K562 (cell line): ENCODE results near the gene C21orf58. TPM values are rescaled to one million over a fixed set of nuclear protein-coding genes. Genes with fewer than 3 reads are reported as not detected.

Source experiments
- ATAC-seq: fragments of 200-7000 bp; cut with Tn5 transposase; 3 replicates; pipeline ENCODE4 v1.9.1; 2020; ENCODE audit warnings: moderate library complexity
- BruUV-seq: library from RNA; stranded (reverse); fragments of 400-500 nt; replicated peaks from 2 replicates; lab custom pipeline; 2021; lab: Mats Ljungman, UMichigan
- CTCF ChIA-PET: fragments of 300-600 bp; formaldehyde crosslinking; extraction: SDS; loops from one replicate; lab custom pipeline; 2021; ENCODE audit warnings: low intra/inter-chr PET ratio; lab: Yijun Ruan, JAX
- POLR2A ChIA-PET: fragments of 300-600, 350-650 bp; sonication (Branson Sonifier 250); formaldehyde crosslinking; extraction: SDS; loops from one replicate; lab custom pipeline; 2021; ENCODE audit warnings: antibody characterized with exemption, inconsistent platforms; lab: Yijun Ruan, JAX
- DNase-seq, 4 experiments: peaks; one replicate each; pipeline versions ENCODE4 v3.0.0 to v3.0.0-alpha.2; 2011 to 2018; ENCODE audit warnings: low spot score in 3 of 4, mixed read lengths in 3 of 4; ENCODE audit errors: extremely low read depth in 1 of 4
- FAIRE-seq: peaks from 2 replicates; lab custom pipeline; 2011; peaks lifted over from hg19 to GRCh38; lab: Jason Lieb, UNC
- H2AFZ ChIP-seq: 2 replicates; pipeline ENCODE4 v1.6.0; 2011; ENCODE audit warnings: low read depth, low read length, control low read depth, inconsistent platforms
- H3K27ac ChIP-seq: fragments of 200-600 bp; 3 replicates; pipeline ENCODE4 v1.8.0; 2011; ENCODE audit warnings: low read depth, mild to moderate bottlenecking, control low read depth, inconsistent platforms, low read length, moderate library complexity, mixed read lengths; ENCODE audit errors: extremely low read depth
- H3K27me3 ChIP-seq, 2 experiments: fragments of 300-600 bp in 1 of 2; 2 replicates in 1 of 2; 3 replicates in 1 of 2; pipeline versions ENCODE4 v1.6.0 to v1.8.0; 2011; ENCODE audit warnings: inconsistent platforms in 2 of 2, low read length in 2 of 2, mild to moderate bottlenecking in 1 of 2, mixed read lengths in 1 of 2, moderate library complexity in 1 of 2; ENCODE audit not compliant: control insufficient read depth in 2 of 2, insufficient read depth in 2 of 2
- H3K36me3 ChIP-seq: fragments of 300-600 bp; 3 replicates; pipeline ENCODE4 v1.8.0; 2011; ENCODE audit warnings: mild to moderate bottlenecking, low read length, inconsistent platforms; ENCODE audit not compliant: control insufficient read depth, insufficient read depth
- H3K4me1 ChIP-seq, 2 experiments: fragments of 200-600 bp in 1 of 2; replicated peaks in 1 of 2; 2 replicates in 1 of 2; 3 replicates in 1 of 2; pipeline versions ENCODE4 v1.5.1 to v1.8.0; 2011; ENCODE audit warnings: inconsistent platforms in 2 of 2, low read length in 2 of 2, mild to moderate bottlenecking in 1 of 2, mixed read lengths in 1 of 2, moderate library complexity in 1 of 2; ENCODE audit not compliant: control insufficient read depth in 2 of 2, insufficient read depth in 2 of 2
- H3K4me2 ChIP-seq: 2 replicates; pipeline ENCODE4 v1.6.1; 2011; ENCODE audit warnings: low read length, control low read depth, inconsistent platforms, mixed read lengths; ENCODE audit not compliant: insufficient read depth
- H3K4me3 ChIP-seq: fragments of 200-600 bp; sonication (generic), shearing (Covaris generic); 2 replicates; pipeline ENCODE4 v1.5.1; 2016; ENCODE audit warnings: control low read depth, inconsistent platforms
- H3K79me2 ChIP-seq: fragments of 200-600 bp; 3 replicates; pipeline ENCODE4 v1.8.0; 2011; ENCODE audit warnings: low read length, inconsistent platforms; ENCODE audit not compliant: control insufficient read depth, insufficient read depth
- H3K9ac ChIP-seq, 2 experiments: 2 replicates each; pipeline versions ENCODE4 v1.6.0 to v1.6.1; 2011; ENCODE audit warnings: low read depth in 2 of 2, low read length in 2 of 2, control low read depth in 1 of 2, inconsistent platforms in 1 of 2, mild to moderate bottlenecking in 1 of 2, mixed read lengths in 1 of 2; ENCODE audit not compliant: insufficient read depth in 1 of 2
- H3K9me1 ChIP-seq: one replicate; pipeline ENCODE4 v1.6.0; 2011; ENCODE audit warnings: inconsistent platforms, mild to moderate bottlenecking, low read length, moderate library complexity; ENCODE audit not compliant: control insufficient read depth, insufficient read depth
- H3K9me3 ChIP-seq: replicated peaks from 2 replicates; pipeline ENCODE4 v1.5.1; 2011; ENCODE audit warnings: low read depth, low read length, inconsistent platforms; ENCODE audit not compliant: control insufficient read depth, insufficient read depth
- H4K20me1 ChIP-seq: replicated peaks from 2 replicates; pipeline ENCODE4 v1.6.1; 2011; ENCODE audit warnings: low read length, inconsistent platforms, mixed read lengths; ENCODE audit not compliant: control insufficient read depth, insufficient read depth
- CREB3 ChIP-seq: fragments of 450-650 bp; conservative IDR thresholded peaks from 2 replicates; pipeline ENCODE4 v1.6.1; 2016; ENCODE audit warnings: missing genetic modification characterization, low read depth, mild to moderate bottlenecking, missing compliant biosample characterization, moderate library complexity
- DNMT1 ChIP-seq: fragments of 450-650 bp; IDR thresholded peaks from 2 replicates; pipeline ENCODE4 v1.6.1; 2016; ENCODE audit warnings: antibody characterized with exemption, mild to moderate bottlenecking
- HDGF ChIP-seq: fragments of 450-650 bp; IDR thresholded peaks from 2 replicates; pipeline ENCODE4 v1.6.1; 2016
- POLR2G ChIP-seq: fragments of 200-400 bp; formaldehyde crosslinking; IDR thresholded peaks from 2 replicates; pipeline ENCODE4 v1.6.1; 2017; ENCODE audit warnings: low read depth, mild to moderate bottlenecking, antibody characterized with exemption, low read length, moderate library complexity
- RBFOX2 ChIP-seq: fragments of 200-400 bp; formaldehyde crosslinking; IDR thresholded peaks from 2 replicates; pipeline ENCODE4 v1.6.1; 2017; ENCODE audit warnings: low read depth, mild to moderate bottlenecking, low read length, moderate library complexity
- SOX6 ChIP-seq: fragments of 450-650 bp; IDR thresholded peaks from 2 replicates; pipeline ENCODE4 v1.6.1; 2014; ENCODE audit warnings: mild to moderate bottlenecking
- SREBF1 ChIP-seq: fragments of 150-350 bp; IDR thresholded peaks from 2 replicates; pipeline ENCODE4 v1.6.1; 2014; ENCODE audit warnings: antibody characterized with exemption, low read depth, low read length, borderline replicate concordance
- WGBS: fragments of 100-300 bp; shearing (Covaris generic); methylation state at CpG from one replicate; pipeline ENCODE4 v1.1.6; 2016; ENCODE audit warnings: low coverage, mixed read lengths; ENCODE audit not compliant: insufficient coverage; ENCODE audit errors: missing lambda C conversion rate; 5-methylcytosine and 5-hydroxymethylcytosine counted together
- in situ Hi-C: fragments of 300-500 bp; cut with MboI; formaldehyde crosslinking; loops from 4 replicates; pipeline ENCODE4 v1.15.0; 2018; ENCODE audit warnings: inconsistent platforms, mixed read lengths
- intact Hi-C: fragments of 100-400 bp; cut with micrococcal nuclease; formaldehyde crosslinking; loops from 2 replicates; pipeline ENCODE4 v1.14.2; 2022
- polyA plus RNA-seq, 8 experiments: library from polyadenylated mRNA; depleted of rRNA in 4 of 8; stranded (reverse) in 5 of 8; unstranded in 3 of 8; fragments of >200 nt; fragmentation: Nextera tagmentation in 2 of 8; fragmentation: Illumina TruSeq in 1 of 8; extraction: Ambion mirVana in 2 of 8; extraction: Trizol in 1 of 8; gene quantifications; 2 replicates each; pipeline versions ENCODE4 v1.2.1 to v1.2.3, GENCODE V29; 2011 to 2014; ENCODE audit warnings: inconsistent platforms in 1 of 8, missing spikeins in 1 of 8
- total RNA-seq, 7 experiments: library from RNA; depleted of rRNA in 6 of 7; stranded (reverse); fragments of >200 nt in 6 of 7; fragmentation: Illumina TruSeq in 2 of 7; extraction: Trizol in 2 of 7; gene quantifications; 2 replicates each; pipeline versions ENCODE4 v1.2.1 to v1.2.3, GENCODE V29; 2011 to 2021; ENCODE audit warnings: low replicate concordance in 1 of 7
- TF ChIP-seq, protein P1 (sequence below): fragments of 150-350 bp; conservative IDR thresholded peaks from 2 replicates; pipeline ENCODE4 v1.6.1; 2014; ENCODE audit warnings: low read length
- TF ChIP-seq, protein P2 (sequence below): fragments of 200-800 bp; sonication (Bioruptor generic); IDR thresholded peaks from 2 replicates; pipeline ENCODE4 v1.6.1; 2017; ENCODE audit warnings: missing genetic modification characterization, missing compliant biosample characterization
- TF ChIP-seq, protein P3 (sequence below): fragments of 450-650 bp; IDR thresholded peaks from 2 replicates; pipeline ENCODE4 v1.7.0; 2016; ENCODE audit warnings: borderline replicate concordance

The C21orf58 gene
- total and polyA plus RNA-seq, 9 of the 15 experiments (the other 6 are each of a cell fraction or from before 2014, with no cell fraction given) = 1.2 to 30.5 (median 12.4) TPM

DNA sequence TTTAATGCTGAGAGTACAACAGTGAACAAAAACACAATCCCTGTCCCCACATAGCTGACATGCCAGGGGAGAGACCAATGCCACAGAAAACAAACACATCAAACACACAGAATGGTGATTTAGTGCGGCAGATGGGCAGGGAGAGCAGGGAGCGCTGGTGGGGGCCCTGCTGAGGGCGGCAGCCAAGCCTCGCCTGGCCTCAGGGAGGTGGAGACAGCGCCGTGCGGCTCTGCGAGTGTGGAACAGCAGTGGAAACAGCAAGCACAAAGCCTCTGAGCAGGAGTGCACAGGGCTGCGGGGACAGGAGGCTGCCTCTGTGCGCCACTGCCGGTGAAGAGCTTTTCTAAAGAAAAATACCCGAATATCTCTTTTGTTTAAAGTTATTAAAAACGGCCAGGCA lies 55.3 kb downstream of the C21orf58 start:
- intact Hi-C loops = no loop called here
- peak; percentile 62 for TF ChIP-seq POLR2G
- no peak for TF ChIP-seq HDGF
- TF ChIP-seq RBFOX2 = peak; percentile 33; the same call in 1 of the 2 replicates
- TF ChIP-seq, protein P1, sequence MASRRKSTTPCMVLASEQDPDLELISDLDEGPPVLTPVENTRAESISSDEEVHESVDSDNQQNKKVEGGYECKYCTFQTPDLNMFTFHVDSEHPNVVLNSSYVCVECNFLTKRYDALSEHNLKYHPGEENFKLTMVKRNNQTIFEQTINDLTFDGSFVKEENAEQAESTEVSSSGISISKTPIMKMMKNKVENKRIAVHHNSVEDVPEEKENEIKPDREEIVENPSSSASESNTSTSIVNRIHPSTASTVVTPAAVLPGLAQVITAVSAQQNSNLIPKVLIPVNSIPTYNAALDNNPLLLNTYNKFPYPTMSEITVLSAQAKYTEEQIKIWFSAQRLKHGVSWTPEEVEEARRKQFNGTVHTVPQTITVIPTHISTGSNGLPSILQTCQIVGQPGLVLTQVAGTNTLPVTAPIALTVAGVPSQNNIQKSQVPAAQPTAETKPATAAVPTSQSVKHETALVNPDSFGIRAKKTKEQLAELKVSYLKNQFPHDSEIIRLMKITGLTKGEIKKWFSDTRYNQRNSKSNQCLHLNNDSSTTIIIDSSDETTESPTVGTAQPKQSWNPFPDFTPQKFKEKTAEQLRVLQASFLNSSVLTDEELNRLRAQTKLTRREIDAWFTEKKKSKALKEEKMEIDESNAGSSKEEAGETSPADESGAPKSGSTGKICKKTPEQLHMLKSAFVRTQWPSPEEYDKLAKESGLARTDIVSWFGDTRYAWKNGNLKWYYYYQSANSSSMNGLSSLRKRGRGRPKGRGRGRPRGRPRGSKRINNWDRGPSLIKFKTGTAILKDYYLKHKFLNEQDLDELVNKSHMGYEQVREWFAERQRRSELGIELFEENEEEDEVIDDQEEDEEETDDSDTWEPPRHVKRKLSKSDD = no peak
- no peak for TF ChIP-seq DNMT1
- TF ChIP-seq SOX6 = no peak
- TF ChIP-seq, protein P2, sequence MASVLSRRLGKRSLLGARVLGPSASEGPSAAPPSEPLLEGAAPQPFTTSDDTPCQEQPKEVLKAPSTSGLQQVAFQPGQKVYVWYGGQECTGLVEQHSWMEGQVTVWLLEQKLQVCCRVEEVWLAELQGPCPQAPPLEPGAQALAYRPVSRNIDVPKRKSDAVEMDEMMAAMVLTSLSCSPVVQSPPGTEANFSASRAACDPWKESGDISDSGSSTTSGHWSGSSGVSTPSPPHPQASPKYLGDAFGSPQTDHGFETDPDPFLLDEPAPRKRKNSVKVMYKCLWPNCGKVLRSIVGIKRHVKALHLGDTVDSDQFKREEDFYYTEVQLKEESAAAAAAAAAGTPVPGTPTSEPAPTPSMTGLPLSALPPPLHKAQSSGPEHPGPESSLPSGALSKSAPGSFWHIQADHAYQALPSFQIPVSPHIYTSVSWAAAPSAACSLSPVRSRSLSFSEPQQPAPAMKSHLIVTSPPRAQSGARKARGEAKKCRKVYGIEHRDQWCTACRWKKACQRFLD (CRISPR knock-in tag) = no peak
- TF ChIP-seq, protein P3, sequence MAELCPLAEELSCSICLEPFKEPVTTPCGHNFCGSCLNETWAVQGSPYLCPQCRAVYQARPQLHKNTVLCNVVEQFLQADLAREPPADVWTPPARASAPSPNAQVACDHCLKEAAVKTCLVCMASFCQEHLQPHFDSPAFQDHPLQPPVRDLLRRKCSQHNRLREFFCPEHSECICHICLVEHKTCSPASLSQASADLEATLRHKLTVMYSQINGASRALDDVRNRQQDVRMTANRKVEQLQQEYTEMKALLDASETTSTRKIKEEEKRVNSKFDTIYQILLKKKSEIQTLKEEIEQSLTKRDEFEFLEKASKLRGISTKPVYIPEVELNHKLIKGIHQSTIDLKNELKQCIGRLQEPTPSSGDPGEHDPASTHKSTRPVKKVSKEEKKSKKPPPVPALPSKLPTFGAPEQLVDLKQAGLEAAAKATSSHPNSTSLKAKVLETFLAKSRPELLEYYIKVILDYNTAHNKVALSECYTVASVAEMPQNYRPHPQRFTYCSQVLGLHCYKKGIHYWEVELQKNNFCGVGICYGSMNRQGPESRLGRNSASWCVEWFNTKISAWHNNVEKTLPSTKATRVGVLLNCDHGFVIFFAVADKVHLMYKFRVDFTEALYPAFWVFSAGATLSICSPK = no peak
- TF ChIP-seq CREB3 (tag) = no peak
- no peak for TF ChIP-seq SREBF1
- ChIA-PET CTCF (no interaction called here), POLR2A (interaction anchor here (0.6 to 1.1 kb wide), 3 partner anchors 13 to 23 kb away, joined by 3 read pairs; partner anchors contain the start of gene MCM3AP)
- Histone ChIP-seq H3K27me3 (no peaks in the 10 kb centered on the region), H3K36me3 (peaks cover 94% of the 10 kb centered on the region), H3K4me3 (no peak overlapping the region), H3K79me2 (no peaks in the 10 kb centered on the region), H3K9me1 (peaks cover 7% of the 10 kb centered on the region), H3K4me2 (no peak overlapping the region), H3K9ac (no peak overlapping the region), H3K4me1 (peaks cover 0 to 22% of the 10 kb centered on the region in 2 experiments; a peak in 3 of 5 replicates), H3K27ac (no peak overlapping the region), H4K20me1 (0 out of 2 replicates have a peak, but pooled peaks cover 8% of the 10 kb centered on the region), H2AFZ (no peak overlapping the region), H3K9me3 (no peaks in the 10 kb centered on the region)
- WGBS = 93% methylated on average over 13 of the region's 13 CpGs
- no TSS peak for BruUV-seq
- in situ Hi-C loops = no loop called here
- ATAC-seq = no peak
- no peak for DNase-seq
- FAIRE-seq = no peak
